C4-2B (cell line): ENCODE data around the gene GHRL.
"Not testable (repeated sequence)": the region's sequence is repeated elsewhere in the genome, so short reads cannot be mapped to it uniquely, and the experiment has no call there.

ENCODE experiments used
- CTCF ChIP-seq: fragments of 450-650 bp; conservative IDR thresholded peaks from 2 replicates; pipeline ENCODE4 v1.5.1; 2017; ENCODE audit warnings: mild to moderate bottlenecking
- ZFX ChIP-seq: fragments of 450-650 bp; IDR thresholded peaks from 2 replicates; pipeline ENCODE4 v1.6.1; 2017

- not testable (repeated sequence) for TF ChIP-seq CTCF, ZFX
These were observed 5.3 kb upstream of the GHRL start for GRCh38 chr3:10298064-10298463.
